Uterus (tissue), 4 donors: ENCODE data around the gene SCD. TPM values are rescaled to one million over a fixed set of nuclear protein-coding genes. Genes with fewer than 3 reads are reported as not detected.

ENCODE experiments used
- DNase-seq, 2 donors: peaks; one replicate each; pipeline ENCODE4 v3.0.0-alpha.2; 2019 to 2020
- H3K27ac ChIP-seq, 2 donors: fragments of 200-600 bp; sonication (generic); 1 replicate in 1 of 2; 2 replicates in 1 of 2; pipeline ENCODE4 v1.5.1; 2016 to 2018
- H3K27me3 ChIP-seq, 2 donors: fragments of 200-600 bp; sonication (generic); one replicate each; pipeline ENCODE4 v1.5.1; 2018 to 2019; ENCODE audit warnings: control low read depth in 1 of 2
- H3K36me3 ChIP-seq, 2 donors: fragments of 200-600 bp; sonication (generic); one replicate each; pipeline ENCODE4 v1.5.1; 2019; ENCODE audit warnings: control low read depth in 1 of 2
- H3K4me1 ChIP-seq, 2 donors: fragments of 200-600 bp; sonication (generic); one replicate each; pipeline ENCODE4 v1.5.1; 2018 to 2019; ENCODE audit warnings: control low read depth in 1 of 2
- H3K4me3 ChIP-seq, 2 donors: fragments of 200-600 bp; sonication (generic); 1 replicate in 1 of 2; 2 replicates in 1 of 2; pipeline ENCODE4 v1.5.1; 2018 to 2019; ENCODE audit warnings: mild to moderate bottlenecking in 1 of 2
- H3K9me3 ChIP-seq, 2 donors: fragments of 200-600 bp; sonication (generic); one replicate each; pipeline ENCODE4 v1.5.1; 2019; ENCODE audit warnings: control low read depth in 1 of 2
- CTCF ChIP-seq, 4 experiments: fragments of 200-600 bp in 2 of 4; fragments of 450-650 bp in 2 of 4; sonication (generic) in 2 of 4; IDR thresholded peaks; one replicate each; pipeline ENCODE4 v1.5.1; 2016 to 2019; ENCODE audit warnings: antibody characterized with exemption in 4 of 4, mild to moderate bottlenecking in 2 of 4, moderate library complexity in 1 of 4
- POLR2A ChIP-seq, 2 donors: fragments of 450-650 bp; IDR thresholded peaks; one replicate each; pipeline ENCODE4 v1.6.1; 2016; ENCODE audit warnings: antibody characterized with exemption in 2 of 2, mild to moderate bottlenecking in 1 of 2, moderate library complexity in 1 of 2
- intact Hi-C: fragments of 100-400 bp; cut with DNase I; formaldehyde crosslinking; loops from one replicate; pipeline ENCODE4 v1.15.1; 2023; ENCODE audit warnings: low total_unique reads
- total RNA-seq, 4 donors: library from RNA; depleted of rRNA in 3 of 4; stranded (reverse); fragments of >200 nt in 3 of 4; gene quantifications; one replicate each; pipeline versions ENCODE4 v1.1.0 to v1.2.4, GENCODE V29; 2014 to 2023
- donor health status: DM: yes; HTN: yes; CAD: no.

SCD gene
- total RNA-seq, 4 donors from 2014 or later, result 0.59 to 29.8 (median 6.0) TPM

- Histone ChIP-seq H3K9me3 (no peaks in the 10 kb centered on the region), H3K27me3 (no peaks in the 10 kb centered on the region), H3K4me1 (no peaks in the 10 kb centered on the region), H3K27ac (no peak overlapping the region), H3K36me3 (no peaks in the 10 kb centered on the region), H3K4me3 (no peak overlapping the region)
- DNase-seq, result no peak
- intact Hi-C loops, result no loop called here
- TF ChIP-seq POLR2A (IDR thresholded peaks at IDR 0.05) (no peak), CTCF (IDR thresholded peaks at IDR 0.05) (no peak)
These were observed 21.9 kb upstream of the SCD start for GRCh38 chr10:100325158-100325557.

DNA sequence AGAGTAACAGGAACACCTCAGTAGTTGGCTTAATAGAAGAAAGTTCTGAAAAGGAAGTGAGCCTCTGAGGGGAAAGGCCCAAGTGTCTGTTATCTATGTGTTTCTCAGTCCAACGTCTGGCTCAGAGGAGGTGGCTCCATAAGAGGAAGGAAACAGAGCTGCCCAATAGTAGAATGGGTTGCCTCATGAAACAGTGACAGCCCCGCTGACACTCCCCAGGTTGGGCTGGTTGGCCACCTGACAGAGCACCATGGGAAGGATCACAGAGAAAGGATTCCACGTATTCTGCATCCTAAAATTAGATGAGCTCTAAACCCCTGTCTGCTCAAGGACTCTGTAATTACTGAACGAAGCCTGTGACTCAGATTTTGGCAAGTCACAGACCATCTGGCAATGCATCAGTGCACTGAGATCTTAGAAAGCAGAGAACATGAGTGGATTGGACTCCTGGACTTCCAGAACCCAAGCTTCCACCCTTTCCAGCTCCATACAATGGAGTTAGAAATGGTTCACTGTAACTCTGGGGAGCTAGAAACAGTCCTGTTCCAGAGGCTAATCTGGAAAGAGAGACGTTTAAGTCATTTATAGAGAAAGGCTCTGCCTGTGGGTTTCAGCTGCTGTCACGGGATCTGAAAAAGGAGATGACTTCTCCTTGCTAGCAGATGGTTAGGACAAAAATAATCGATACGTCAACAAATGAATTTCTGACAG is 19.9 kb upstream of the SCD start:
- no peak overlapping the region for H3K27ac ChIP-seq
- intact Hi-C loops, result no loop called here
- H3K4me1 ChIP-seq, result no peaks in the 10 kb centered on the region
- H3K36me3 ChIP-seq, result no peaks in the 10 kb centered on the region
- TF ChIP-seq POLR2A (IDR thresholded peaks at IDR 0.05) (no peak), CTCF (IDR thresholded peaks at IDR 0.05) (no peak)
- no peak overlapping the region for H3K4me3 ChIP-seq
- no peaks in the 10 kb centered on the region for H3K27me3 ChIP-seq
- H3K9me3 ChIP-seq, result no peaks in the 10 kb centered on the region
- DNase-seq, result no peak

DNA sequence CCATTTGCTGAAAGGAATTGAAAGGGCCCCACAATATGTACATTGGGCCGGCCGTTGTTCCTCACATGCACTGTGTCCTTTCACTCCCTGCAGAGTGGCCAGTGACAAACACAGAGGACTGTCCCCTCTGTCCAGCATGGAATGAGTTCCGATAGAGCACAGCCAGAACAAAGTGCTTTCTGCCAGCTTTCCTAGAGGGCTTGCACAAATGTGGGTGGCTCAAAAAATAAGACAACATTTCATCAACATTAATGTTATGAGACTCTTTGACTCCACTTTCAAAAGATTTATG is 19.4 kb upstream of the SCD start:
- no peaks in the 10 kb centered on the region for H3K9me3 ChIP-seq
- no peak for DNase-seq
- intact Hi-C loops, result no loop called here
- no peaks in the 10 kb centered on the region for H3K27me3 ChIP-seq
- H3K36me3 ChIP-seq, result no peaks in the 10 kb centered on the region
- H3K4me1 ChIP-seq, result no peaks in the 10 kb centered on the region
- TF ChIP-seq CTCF (IDR thresholded peaks at IDR 0.05), result no peak
- no peak for TF ChIP-seq POLR2A (IDR thresholded peaks at IDR 0.05)
- H3K27ac ChIP-seq, result no peak overlapping the region
- no peak overlapping the region for H3K4me3 ChIP-seq

DNA sequence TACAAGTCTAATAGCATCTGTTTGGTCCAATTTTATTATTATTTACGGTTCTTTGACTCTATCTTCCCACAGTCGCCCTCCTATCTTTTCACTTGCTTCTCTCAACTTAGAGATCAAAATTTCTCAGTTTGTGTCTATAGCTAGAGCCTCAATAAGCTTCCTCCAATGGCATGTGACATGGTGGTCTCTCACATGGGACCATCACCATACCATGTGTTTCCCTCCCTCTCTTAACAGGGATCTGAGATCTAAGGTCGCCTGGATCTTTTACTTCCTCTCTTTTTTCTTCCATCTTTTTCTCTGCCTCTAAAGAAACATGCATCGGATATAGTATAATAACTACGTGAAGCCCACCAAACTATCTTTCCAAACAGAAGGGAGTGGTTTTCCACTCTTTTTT is 18.8 kb upstream of the SCD start:
- Histone ChIP-seq H3K36me3 (no peaks in the 10 kb centered on the region), H3K4me3 (no peak overlapping the region), H3K9me3 (no peaks in the 10 kb centered on the region), H3K27ac (no peak overlapping the region), H3K27me3 (no peaks in the 10 kb centered on the region), H3K4me1 (no peaks in the 10 kb centered on the region)
- DNase-seq, result no peak
- TF ChIP-seq POLR2A (IDR thresholded peaks at IDR 0.05), result no peak
- TF ChIP-seq CTCF (IDR thresholded peaks at IDR 0.05), result no peak
- intact Hi-C loops, result no loop called here

GRCh38 chr10:100330079-100330478 is 17.0 kb upstream of the SCD start, which contains the start of gene PKD2L1:
Gene PKD2L1 (minus strand): TSS chr10:100330228. CDS start chr10:100330103, 125 bp downstream.
- no peaks in the 10 kb centered on the region for H3K27me3 ChIP-seq
- no peaks in the 10 kb centered on the region for H3K4me1 ChIP-seq
- no peaks in the 10 kb centered on the region for H3K36me3 ChIP-seq
- no peaks in the 10 kb centered on the region for H3K9me3 ChIP-seq
- no peak within 1 kb of the TSS for H3K4me3 ChIP-seq
- no peak for TF ChIP-seq CTCF (IDR thresholded peaks at IDR 0.05)
- TF ChIP-seq POLR2A (IDR thresholded peaks at IDR 0.05), result no peak
- no peak within 1 kb of the TSS for H3K27ac ChIP-seq
- no peak for DNase-seq
- intact Hi-C loops, result no loop called here
